H1 (cell line): ENCODE data around the gene PACS1. TPM values are rescaled to one million over a fixed set of nuclear protein-coding genes. Genes with fewer than 3 reads are reported as not detected.

Experiments
- CTCF ChIA-PET: fragments of 300-600 bp; sonication (Branson Sonifier 250); formaldehyde crosslinking; loops from one replicate; lab custom pipeline; 2021; ENCODE audit not compliant: partially characterized antibody; lab: Charles Lee
- POLR2A ChIA-PET: fragments of 300-600 bp; sonication (Branson Sonifier 250); formaldehyde crosslinking; loops from one replicate; lab custom pipeline; 2021; ENCODE audit warnings: inconsistent platforms; ENCODE audit not compliant: partially characterized antibody; lab: Charles Lee
- DNase-seq, 2 experiments: peaks; one replicate each; pipeline versions ENCODE4 v3.0.0 to v3.0.0-alpha.2; 2010 to 2022; ENCODE audit warnings: low spot score in 2 of 2, low read depth in 1 of 2, mixed read lengths in 1 of 2
- FAIRE-seq: peaks from 2 replicates; lab custom pipeline; 2011; peaks lifted over from hg19 to GRCh38; lab: Jason Lieb, UNC
- H2AFZ ChIP-seq: 2 replicates; pipeline ENCODE4 v1.8.1; 2012; ENCODE audit warnings: low read length, inconsistent platforms
- H2AK5ac ChIP-seq: 2 replicates; pipeline ENCODE4 v1.6.1; 2013; ENCODE audit warnings: low read depth, low read length
- H2BK120ac ChIP-seq: replicated peaks from 2 replicates; pipeline ENCODE3; 2013; ENCODE audit warnings: low read depth, low read length, inconsistent platforms
- H2BK12ac ChIP-seq: 2 replicates; pipeline ENCODE4 v1.6.1; 2013; ENCODE audit warnings: low read depth, low read length
- H2BK15ac ChIP-seq: 2 replicates; pipeline ENCODE4 v1.6.1; 2013; ENCODE audit warnings: low read length
- H2BK20ac ChIP-seq: 2 replicates; pipeline ENCODE4 v1.6.1; 2013; ENCODE audit warnings: low read length
- H2BK5ac ChIP-seq: 2 replicates; pipeline ENCODE4 v1.6.1; 2013; ENCODE audit warnings: low read depth, low read length
- H3K14ac ChIP-seq: 2 replicates; pipeline ENCODE4 v1.6.1; 2013; ENCODE audit warnings: inconsistent platforms; ENCODE audit not compliant: insufficient read length
- H3K18ac ChIP-seq: 2 replicates; pipeline ENCODE4 v1.6.1; 2013; ENCODE audit warnings: low read length; ENCODE audit errors: extremely low read depth
- H3K23ac ChIP-seq: 2 replicates; pipeline ENCODE4 v1.6.1; 2013; ENCODE audit warnings: inconsistent platforms; ENCODE audit not compliant: insufficient read length
- H3K23me2 ChIP-seq: 2 replicates; pipeline ENCODE4 v1.6.1; 2013; ENCODE audit warnings: low read depth, low read length
- H3K27ac ChIP-seq: 2 replicates; pipeline ENCODE4 v1.6.1; 2011; ENCODE audit warnings: low read depth, low read length, inconsistent platforms
- H3K27me3 ChIP-seq, 4 experiments: replicated peaks in 1 of 4; 1 replicate in 1 of 4; 2 replicates in 3 of 4; pipeline versions ENCODE4 v1.6.1 to v1.8.1; 2011 to 2013; ENCODE audit warnings: low read length in 3 of 4, mild to moderate bottlenecking in 3 of 4, inconsistent platforms in 2 of 4, mixed read lengths in 2 of 4, moderate library complexity in 1 of 4; ENCODE audit not compliant: control insufficient read depth in 3 of 4, insufficient read depth in 3 of 4; ENCODE audit errors: extremely low read depth in 1 of 4
- H3K36me3 ChIP-seq, 4 experiments: 2 replicates each; pipeline versions ENCODE4 v1.6.1 to v1.8.1; 2011 to 2013; ENCODE audit warnings: mild to moderate bottlenecking in 4 of 4, low read length in 3 of 4, moderate library complexity in 2 of 4, control low read depth in 1 of 4, inconsistent platforms in 1 of 4; ENCODE audit not compliant: insufficient read depth in 4 of 4, control insufficient read depth in 2 of 4
- H3K4ac ChIP-seq: replicated peaks from 2 replicates; pipeline ENCODE3; 2013; ENCODE audit warnings: low read length, low read depth, mixed read lengths, inconsistent platforms; ENCODE audit not compliant: insufficient read length
- H3K4me1 ChIP-seq, 4 experiments: replicated peaks in 1 of 4; 1 replicate in 1 of 4; 2 replicates in 3 of 4; pipeline versions ENCODE4 v1.6.1 to v1.8.1; 2011 to 2013; ENCODE audit warnings: low read length in 3 of 4, inconsistent platforms in 2 of 4, mixed read lengths in 1 of 4; ENCODE audit not compliant: insufficient read depth in 4 of 4, control insufficient read depth in 3 of 4
- H3K4me2 ChIP-seq, 2 experiments: 2 replicates each; pipeline versions ENCODE4 v1.6.1 to v1.8.1; 2011 to 2013; ENCODE audit warnings: low read depth in 2 of 2, low read length in 2 of 2, control low read depth in 1 of 2, inconsistent platforms in 1 of 2, mild to moderate bottlenecking in 1 of 2; ENCODE audit not compliant: insufficient read depth in 1 of 2
- H3K4me3 ChIP-seq, 4 experiments: fragments of 200-600, 300-600 bp in 1 of 4; sonication (generic), shearing (Covaris generic), sonication (Bioruptor Twin) in 1 of 4; 2 replicates each; pipeline versions ENCODE4 v1.5.1 to v1.8.1; 2011 to 2016; ENCODE audit warnings: low read length in 4 of 4, low read depth in 3 of 4, control low read depth in 2 of 4, inconsistent platforms in 2 of 4, mild to moderate bottlenecking in 2 of 4, mixed read lengths in 1 of 4, moderate library complexity in 1 of 4; ENCODE audit not compliant: insufficient read depth in 2 of 4; ENCODE audit errors: extremely low read depth in 1 of 4
- H3K56ac ChIP-seq: replicated peaks from 2 replicates; pipeline ENCODE3; 2013; ENCODE audit warnings: low read depth, mild to moderate bottlenecking, mixed read lengths, low read length, inconsistent platforms; ENCODE audit not compliant: insufficient read length
- H3K79me1 ChIP-seq: 2 replicates; pipeline ENCODE4 v1.6.1; 2013; ENCODE audit warnings: low read depth, low read length, control low read depth
- H3K79me2 ChIP-seq, 2 experiments: 2 replicates each; pipeline versions ENCODE4 v1.6.1 to v1.8.1; 2012 to 2013; ENCODE audit warnings: low read length in 2 of 2, mild to moderate bottlenecking in 2 of 2, inconsistent platforms in 1 of 2; ENCODE audit not compliant: insufficient read depth in 2 of 2, control insufficient read depth in 1 of 2
- H3K9ac ChIP-seq, 4 experiments: replicated peaks in 1 of 4; 1 replicate in 1 of 4; 2 replicates in 3 of 4; pipeline versions ENCODE4 v1.6.1 to v1.8.1; 2011 to 2013; ENCODE audit warnings: low read depth in 3 of 4, low read length in 3 of 4, control low read depth in 2 of 4, mild to moderate bottlenecking in 2 of 4, moderate library complexity in 2 of 4, inconsistent platforms in 1 of 4; ENCODE audit errors: extremely low read depth in 1 of 4
- H3K9me3 ChIP-seq, 2 experiments: 2 replicates each; pipeline versions ENCODE4 v1.6.1 to v1.8.1; 2012 to 2013; ENCODE audit warnings: mild to moderate bottlenecking in 2 of 2, moderate library complexity in 2 of 2, control low read depth in 1 of 2, inconsistent platforms in 1 of 2, low read depth in 1 of 2, low read length in 1 of 2, mixed read lengths in 1 of 2; ENCODE audit not compliant: insufficient read depth in 2 of 2
- H4K20me1 ChIP-seq, 2 experiments: replicated peaks in 1 of 2; 2 replicates each; pipeline versions ENCODE3 to v1.8.1; 2011 to 2013; ENCODE audit warnings: inconsistent platforms in 2 of 2, low read length in 2 of 2, mild to moderate bottlenecking in 1 of 2; ENCODE audit not compliant: insufficient read depth in 2 of 2, control insufficient read depth in 1 of 2
- H4K5ac ChIP-seq: 2 replicates; pipeline ENCODE4 v1.6.1; 2013; ENCODE audit warnings: low read length, low read depth, mixed read lengths, inconsistent platforms; ENCODE audit not compliant: insufficient read length
- H4K8ac ChIP-seq: 2 replicates; pipeline ENCODE4 v1.8.0; 2013; ENCODE audit warnings: mild to moderate bottlenecking, moderate library complexity, low read length, inconsistent platforms; ENCODE audit not compliant: insufficient read depth; ENCODE audit errors: extremely low read depth
- H4K91ac ChIP-seq: replicated peaks from 2 replicates; pipeline ENCODE3; 2013; ENCODE audit warnings: low read length, mixed read lengths, inconsistent platforms; ENCODE audit not compliant: insufficient read length
- GTF2F1 ChIP-seq: IDR thresholded peaks from 2 replicates; pipeline ENCODE4 v1.6.1; 2012; ENCODE audit warnings: low read depth, low read length, improper control_type of control experiment, borderline replicate concordance
- JUN ChIP-seq: IDR thresholded peaks from 2 replicates; pipeline ENCODE4 v1.6.1; 2011; ENCODE audit warnings: low read depth, mild to moderate bottlenecking, improper control_type of control experiment, low read length
- KDM1A ChIP-seq: fragments of 200-600, 300-600 bp; sonication (generic); IDR thresholded peaks from 2 replicates; pipeline ENCODE4 v1.7.1; 2016; ENCODE audit warnings: mild to moderate bottlenecking, low read length, borderline replicate concordance
- RXRA ChIP-seq: IDR thresholded peaks from 2 replicates; pipeline ENCODE4 v1.6.1; 2011; ENCODE audit warnings: low read depth, mild to moderate bottlenecking, low read length, moderate library complexity; ENCODE audit not compliant: insufficient read depth
- SIRT6 ChIP-seq: IDR thresholded peaks from one replicate; pipeline ENCODE4 v1.7.1; 2012; ENCODE audit warnings: low read length, inconsistent platforms
- SRF ChIP-seq: IDR thresholded peaks from 2 replicates; pipeline ENCODE4 v1.6.1; 2011; ENCODE audit warnings: mild to moderate bottlenecking, low read depth, low read length, moderate library complexity
- YY1 ChIP-seq: IDR thresholded peaks from 2 replicates; pipeline ENCODE4 v1.6.1; 2011; ENCODE audit warnings: low read depth, mild to moderate bottlenecking, low read length
- WGBS, 2 experiments: shearing (Covaris generic) in 1 of 2; methylation state at CpG; one replicate each; pipeline versions ENCODE4 v1.1.6 to v1.1.7; 2013 to 2015; ENCODE audit warnings: low lambda C conversion rate in 2 of 2, mixed read lengths in 2 of 2, inconsistent platforms in 1 of 2, low coverage in 1 of 2, missing lambda C conversion rate in 1 of 2; ENCODE audit not compliant: insufficient replicate concordance in 2 of 2, insufficient coverage in 1 of 2, insufficient read length in 1 of 2; ENCODE audit errors: extremely low coverage in 1 of 2, missing lambda C conversion rate in 1 of 2; 5-methylcytosine and 5-hydroxymethylcytosine counted together
- polyA plus RNA-seq, 7 experiments: library from polyadenylated mRNA; depleted of rRNA in 3 of 7; stranded (reverse) in 5 of 7; unstranded in 2 of 7; fragments of >200 nt in 5 of 7; fragments of 200-250 nt in 2 of 7; gene quantifications; 1 replicate in 5 of 7; 2 replicates in 1 of 7; 4 replicates in 1 of 7; pipeline versions ENCODE4 v1.2.1 to v1.2.3, GENCODE V29; 2011 to 2013; ENCODE audit warnings: missing spikeins in 2 of 7, mixed read lengths in 2 of 7
- total RNA-seq: library from RNA; stranded (reverse); fragmentation: NEBNext Ultra II Directional; extraction: Animal tissue kit (Norgen Biotek cat#: 25700); gene quantifications from 2 replicates; pipeline ENCODE4 v1.2.1, GENCODE V29; 2021
- TF ChIP-seq, protein P1 (sequence below): IDR thresholded peaks from 2 replicates; pipeline ENCODE4 v1.6.1; 2012; ENCODE audit warnings: inconsistent platforms

Gene PACS1
- total and polyA plus RNA-seq, 2 of the 8 experiments (the other 6 are each of a cell fraction or from before 2014, with no cell fraction given), result 11.5 to 36.0 TPM

DNA sequence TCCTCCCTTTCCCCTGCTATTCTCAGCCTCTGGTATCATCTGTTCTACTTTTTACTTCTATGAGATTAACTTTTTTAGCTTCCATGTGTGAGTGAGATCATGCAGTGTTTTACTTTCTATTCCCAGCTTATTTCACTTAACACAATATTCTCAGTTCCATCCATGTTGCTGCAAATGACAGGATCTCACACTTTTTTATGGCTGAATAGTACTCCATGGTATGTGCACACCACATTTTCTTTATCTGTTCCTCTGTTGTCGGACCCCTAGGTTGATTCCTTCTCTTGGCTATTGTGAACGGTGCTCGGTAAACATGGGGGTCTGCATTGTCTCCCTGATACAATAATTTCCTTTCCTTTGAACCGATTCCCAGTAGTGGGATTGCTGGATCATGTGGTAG, 117.4 kb downstream of the PACS1 start:
- H3K56ac ChIP-seq, result no peak overlapping the region
- no peak overlapping the region for H2BK15ac ChIP-seq
- H3K4me1 ChIP-seq, result no peaks in the 10 kb centered on the region; a peak in 1 of 7 replicates
- CTCF ChIA-PET, result no interaction called here
- no peak overlapping the region for H3K4ac ChIP-seq
- no peak overlapping the region for H3K23ac ChIP-seq
- no peak overlapping the region for H3K27ac ChIP-seq
- no peak overlapping the region for H2BK12ac ChIP-seq
- FAIRE-seq, result no peak
- TF ChIP-seq, protein P1, sequence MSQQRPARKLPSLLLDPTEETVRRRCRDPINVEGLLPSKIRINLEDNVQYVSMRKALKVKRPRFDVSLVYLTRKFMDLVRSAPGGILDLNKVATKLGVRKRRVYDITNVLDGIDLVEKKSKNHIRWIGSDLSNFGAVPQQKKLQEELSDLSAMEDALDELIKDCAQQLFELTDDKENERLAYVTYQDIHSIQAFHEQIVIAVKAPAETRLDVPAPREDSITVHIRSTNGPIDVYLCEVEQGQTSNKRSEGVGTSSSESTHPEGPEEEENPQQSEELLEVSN, result no peak
- TF ChIP-seq GTF2F1 (no peak), SIRT6 (no peak), RXRA (no peak), JUN (no peak), YY1 (no peak), SRF (no peak), KDM1A (no peak)
- no peaks in the 10 kb centered on the region for H3K36me3 ChIP-seq
- H3K9ac ChIP-seq, result no peak overlapping the region
- H3K79me2 ChIP-seq, result no peaks in the 10 kb centered on the region
- peaks cover under 1% of the 10 kb centered on the region; the same call in 1 of the 2 replicates for H3K79me1 ChIP-seq
- H3K23me2 ChIP-seq, result no peaks in the 10 kb centered on the region
- H4K91ac ChIP-seq, result no peak overlapping the region
- no peak overlapping the region for H2AFZ ChIP-seq
- no peak overlapping the region for H4K8ac ChIP-seq
- no peak overlapping the region for H2BK20ac ChIP-seq
- H2AK5ac ChIP-seq, result no peak overlapping the region
- no peak overlapping the region for H3K18ac ChIP-seq
- H3K27me3 ChIP-seq, result no peaks in the 10 kb centered on the region
- no peak for DNase-seq
- H3K14ac ChIP-seq, result no peak overlapping the region
- no peak overlapping the region for H4K5ac ChIP-seq
- peaks cover 0 to 3% of the 10 kb centered on the region in 2 experiments for H4K20me1 ChIP-seq
- POLR2A ChIA-PET, result no interaction called here
- no peaks in the 10 kb centered on the region for H3K9me3 ChIP-seq
- WGBS, 2 experiments, result 95% methylated on average over 4 of the region's 4 CpGs; no CpG with 5 or more reads in 1 of the 2 experiments
- H3K4me2 ChIP-seq, result no peak overlapping the region
- H2BK120ac ChIP-seq, result no peak overlapping the region
- no peak overlapping the region for H2BK5ac ChIP-seq
- H3K4me3 ChIP-seq, result no peak overlapping the region
